ENCODE measurements around the gene ARHGAP15. TPM values are rescaled to one million over a fixed set of nuclear protein-coding genes. Genes with fewer than 3 reads are reported as not detected.

ARHGAP15 gene
- total RNA-seq, 1 experiment from 2014 or later, result 0.26 TPM

- H3K36me3 ChIP-seq, result no peaks in the 10 kb centered on the region
- H3K27me3 ChIP-seq, result no peaks in the 10 kb centered on the region
Measured at GRCh38 chr2:143246815-143247744, 117.9 kb downstream of the ARHGAP15 start.

DNA sequence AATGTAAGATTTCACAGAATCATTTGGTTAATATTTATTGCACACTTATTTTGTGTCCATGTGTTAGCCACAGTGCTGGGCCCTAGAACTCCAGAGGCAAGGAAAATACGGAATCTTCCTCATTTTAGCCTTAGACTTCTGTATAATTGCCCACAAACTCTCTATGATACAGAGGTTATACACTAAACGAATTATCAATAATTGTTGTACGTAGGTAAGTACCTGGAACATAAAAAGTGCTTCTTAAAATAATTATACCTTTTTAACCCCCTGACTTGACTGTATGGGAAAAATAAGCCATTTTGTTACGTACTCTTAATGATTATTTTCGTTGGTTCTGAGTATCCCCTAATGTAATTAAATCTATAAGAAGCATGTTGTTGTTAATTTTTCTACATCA, 119.4 kb downstream of the ARHGAP15 start:
- no peaks in the 10 kb centered on the region for H3K9me3 ChIP-seq (replicated peaks)
- no peak overlapping the region for H3K4me3 ChIP-seq
- no peaks in the 10 kb centered on the region for H3K27me3 ChIP-seq
- DNase-seq, result no peak
- no peaks in the 10 kb centered on the region for H3K36me3 ChIP-seq
- H3K4me1 ChIP-seq, result no peaks in the 10 kb centered on the region
- no peak overlapping the region for H3K27ac ChIP-seq

More at GRCh38 chr2:143246815-143247744, 117.9 kb downstream of the ARHGAP15 start:
- H3K27ac ChIP-seq, result no peak overlapping the region
- no peak overlapping the region for H3K4me3 ChIP-seq
- no peaks in the 10 kb centered on the region for H3K9me3 ChIP-seq (replicated peaks)
- H3K4me1 ChIP-seq, result no peaks in the 10 kb centered on the region
- DNase-seq, result no peak

DNA sequence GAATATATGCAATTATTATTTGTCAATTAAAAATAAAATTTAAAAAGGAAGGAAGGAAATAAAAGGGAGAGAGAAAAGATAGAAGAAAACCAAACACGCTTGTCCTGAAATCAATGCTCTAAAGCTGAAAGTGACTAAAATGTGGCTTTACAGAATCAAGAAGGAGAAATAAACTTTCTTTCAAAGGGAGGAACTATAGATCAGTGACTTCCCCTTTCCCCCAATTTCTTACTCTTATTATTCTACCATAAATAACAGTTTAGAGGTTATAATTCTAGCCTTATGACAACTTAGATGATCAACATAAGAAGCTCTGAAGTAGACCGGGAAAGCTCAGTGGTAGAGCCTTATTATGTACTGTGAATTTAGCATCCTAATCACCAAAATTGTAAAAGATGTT, 122.5 kb downstream of the ARHGAP15 start:
- H3K4me3 ChIP-seq, result no peak overlapping the region
- H3K4me1 ChIP-seq, result no peaks in the 10 kb centered on the region
- no peaks in the 10 kb centered on the region for H3K27me3 ChIP-seq
- no peak overlapping the region for H3K27ac ChIP-seq
- no peaks in the 10 kb centered on the region for H3K9me3 ChIP-seq (replicated peaks)
- DNase-seq, result no peak
- H3K36me3 ChIP-seq, result no peaks in the 10 kb centered on the region

GRCh38 chr2:143252138-143252907, 123.1 kb downstream of the ARHGAP15 start:
- no peak overlapping the region for H3K27ac ChIP-seq
- H3K9me3 ChIP-seq (replicated peaks), result no peaks in the 10 kb centered on the region
- H3K4me3 ChIP-seq, result no peak overlapping the region
- H3K36me3 ChIP-seq, result no peaks in the 10 kb centered on the region
- DNase-seq, result no peak
- H3K27me3 ChIP-seq, result no peaks in the 10 kb centered on the region
- no peaks in the 10 kb centered on the region for H3K4me1 ChIP-seq

GRCh38 chr2:143254110-143254509, 124.9 kb downstream of the ARHGAP15 start:
- no peaks in the 10 kb centered on the region for H3K4me1 ChIP-seq
- no peak overlapping the region for H3K27ac ChIP-seq
- H3K36me3 ChIP-seq, result no peaks in the 10 kb centered on the region
- H3K27me3 ChIP-seq, result no peaks in the 10 kb centered on the region
- no peaks in the 10 kb centered on the region for H3K9me3 ChIP-seq (replicated peaks)
- DNase-seq, result peak in 1 of 2 experiments; percentile 29
- H3K4me3 ChIP-seq, result no peak overlapping the region

GRCh38 chr2:143255086-143255485, 125.9 kb downstream of the ARHGAP15 start:
- H3K4me1 ChIP-seq, result no peaks in the 10 kb centered on the region
- H3K27ac ChIP-seq, result no peak overlapping the region
- DNase-seq, result no peak
- no peaks in the 10 kb centered on the region for H3K9me3 ChIP-seq (replicated peaks)
- no peak overlapping the region for H3K4me3 ChIP-seq
- H3K27me3 ChIP-seq, result no peaks in the 10 kb centered on the region
- H3K36me3 ChIP-seq, result no peaks in the 10 kb centered on the region

DNA sequence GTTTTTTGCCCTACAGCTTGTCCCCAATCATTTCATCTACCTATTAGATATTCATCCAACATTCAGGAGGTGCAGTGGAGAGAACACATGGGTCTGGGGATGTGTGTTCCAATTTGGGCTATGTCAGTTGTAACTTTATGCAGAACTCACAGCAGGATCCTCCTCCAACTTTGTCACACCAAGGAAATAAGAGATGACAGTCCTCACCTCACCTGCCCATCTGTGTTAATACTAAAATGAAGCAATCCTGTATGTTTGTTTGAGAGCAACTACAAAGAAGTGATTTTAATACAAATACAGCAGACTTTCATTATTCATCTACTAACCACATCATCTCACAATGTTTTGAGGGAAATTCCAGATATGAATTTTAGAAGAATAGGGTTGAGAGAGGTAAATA, 126.7 kb downstream of the ARHGAP15 start:
- Histone ChIP-seq H3K9me3 (replicated peaks) (no peaks in the 10 kb centered on the region), H3K4me1 (peaks cover 8% of the 10 kb centered on the region), H3K27me3 (no peaks in the 10 kb centered on the region), H3K4me3 (no peak overlapping the region), H3K27ac (no peak overlapping the region), H3K36me3 (no peaks in the 10 kb centered on the region)
- DNase-seq, result no peak

- Histone ChIP-seq H3K4me3 (no peak overlapping the region), H3K27ac (no peak overlapping the region), H3K9me3 (replicated peaks) (no peaks in the 10 kb centered on the region), H3K36me3 (no peaks in the 10 kb centered on the region), H3K27me3 (no peaks in the 10 kb centered on the region), H3K4me1 (peaks cover 9% of the 10 kb centered on the region)
- DNase-seq, result no peak
Measured at GRCh38 chr2:143258126-143258892, 129.1 kb downstream of the ARHGAP15 start.

DNA sequence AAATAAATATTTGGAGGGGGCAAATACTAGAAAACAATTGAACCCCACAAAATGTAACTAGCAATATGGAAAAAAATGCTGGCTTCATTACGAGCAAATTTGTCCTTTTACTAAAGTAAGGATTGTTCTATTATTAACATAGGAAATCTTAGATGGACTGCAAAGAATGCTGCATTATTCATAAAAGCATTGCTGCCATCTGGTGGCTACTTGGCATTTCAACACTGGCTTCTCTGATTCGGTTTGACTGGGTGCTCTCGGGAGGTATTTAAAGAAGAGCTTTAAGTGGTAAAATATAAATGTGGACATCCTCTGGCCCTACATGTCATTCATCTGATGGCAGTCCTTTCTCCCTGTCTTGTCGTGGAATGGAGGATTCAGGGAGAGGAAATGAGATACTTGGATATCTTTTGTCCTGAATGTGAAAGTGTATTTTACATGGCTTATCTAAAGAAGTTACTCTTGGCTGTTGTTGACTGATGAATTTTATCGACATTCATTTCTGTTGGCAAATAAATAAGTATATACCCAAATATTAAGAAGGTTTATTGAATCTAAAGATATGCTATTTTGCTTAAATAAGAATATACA, 130.2 kb downstream of the ARHGAP15 start:
- H3K4me1 ChIP-seq, result peaks cover 9% of the 10 kb centered on the region
- no peaks in the 10 kb centered on the region for H3K27me3 ChIP-seq
- peak; percentile 63 to 87 for DNase-seq
- no peak overlapping the region for H3K27ac ChIP-seq
- no peak overlapping the region for H3K4me3 ChIP-seq
- no peaks in the 10 kb centered on the region for H3K36me3 ChIP-seq
- peaks cover 2% of the 10 kb centered on the region; the same call in 1 of the 2 replicates for H3K9me3 ChIP-seq (replicated peaks)

DNA sequence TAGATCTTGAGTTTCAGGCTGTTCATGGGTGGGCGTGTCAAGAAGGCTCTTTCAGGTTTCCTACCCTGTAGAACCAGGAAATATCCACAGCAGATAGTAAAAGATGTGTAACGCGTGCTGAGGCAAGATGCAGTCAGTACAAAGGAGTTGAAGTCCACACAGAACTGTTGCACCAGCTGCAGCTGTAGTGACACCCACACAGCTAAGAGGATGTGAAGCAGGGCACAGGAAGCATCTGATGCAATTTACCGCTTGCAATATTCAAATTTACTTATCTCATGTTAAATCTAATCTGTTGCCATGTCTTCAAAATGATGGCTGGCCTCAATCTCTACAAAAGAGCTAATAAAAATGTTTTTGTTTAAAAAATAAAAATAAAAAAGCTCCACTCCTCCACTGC, 132.8 kb downstream of the ARHGAP15 start:
- Histone ChIP-seq H3K27me3 (no peaks in the 10 kb centered on the region), H3K27ac (no peak overlapping the region), H3K4me3 (no peak overlapping the region), H3K36me3 (no peaks in the 10 kb centered on the region), H3K4me1 (peaks cover 9% of the 10 kb centered on the region), H3K9me3 (replicated peaks) (peaks cover 10% of the 10 kb centered on the region)
- DNase-seq, result peak in 1 of 2 experiments; percentile 29

- no peaks in the 10 kb centered on the region for H3K27me3 ChIP-seq
- no peaks in the 10 kb centered on the region for H3K36me3 ChIP-seq
- H3K27ac ChIP-seq, result no peak overlapping the region
- no peak for DNase-seq
- peaks cover 10% of the 10 kb centered on the region for H3K9me3 ChIP-seq (replicated peaks)
- H3K4me3 ChIP-seq, result no peak overlapping the region
- peaks cover 9% of the 10 kb centered on the region for H3K4me1 ChIP-seq
Measured at GRCh38 chr2:143262389-143262788, 133.2 kb downstream of the ARHGAP15 start.

DNA sequence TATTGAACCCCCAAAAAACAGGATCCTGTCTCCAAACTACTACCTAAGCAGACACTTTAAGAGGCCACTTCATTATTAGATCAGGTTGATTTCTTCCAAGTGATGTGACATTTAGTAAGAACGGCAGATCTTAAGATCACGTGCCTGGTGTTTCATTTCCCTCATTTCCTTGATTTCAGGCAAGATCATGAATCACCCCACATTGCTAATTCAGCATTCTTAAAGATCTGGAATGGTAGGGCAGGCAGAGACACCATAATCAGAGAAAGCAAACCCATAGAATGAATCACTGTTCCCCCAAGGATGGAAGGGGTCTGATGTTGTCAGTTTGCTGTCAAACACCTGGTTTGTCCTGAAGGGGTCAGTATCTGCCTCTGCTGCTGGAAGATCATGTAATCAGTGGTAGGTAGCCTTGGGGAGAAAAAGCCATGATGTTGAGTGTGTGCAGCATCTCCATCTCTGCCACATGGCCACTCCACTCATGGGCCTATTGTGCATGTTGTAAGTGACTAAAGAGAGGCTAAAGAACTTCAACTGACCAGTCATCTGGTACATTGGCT, 133.9 kb downstream of the ARHGAP15 start:
- H3K9me3 ChIP-seq (replicated peaks), result peaks cover 10% of the 10 kb centered on the region
- peaks cover 9% of the 10 kb centered on the region for H3K4me1 ChIP-seq
- no peaks in the 10 kb centered on the region for H3K36me3 ChIP-seq
- H3K4me3 ChIP-seq, result no peak overlapping the region
- no peaks in the 10 kb centered on the region for H3K27me3 ChIP-seq
- no peak overlapping the region for H3K27ac ChIP-seq
- peak in 1 of 2 experiments; percentile 53 for DNase-seq

GRCh38 chr2:143264851-143265250, 135.6 kb downstream of the ARHGAP15 start:
- Histone ChIP-seq H3K27me3 (no peaks in the 10 kb centered on the region), H3K27ac (no peak overlapping the region), H3K4me3 (no peak overlapping the region), H3K4me1 (peaks cover 9% of the 10 kb centered on the region), H3K36me3 (no peaks in the 10 kb centered on the region), H3K9me3 (replicated peaks) (peaks cover 10% of the 10 kb centered on the region)
- DNase-seq, result no peak

GRCh38 chr2:143279672-143280071, 150.5 kb downstream of the ARHGAP15 start:
- no peaks in the 10 kb centered on the region for H3K4me1 ChIP-seq
- H3K9me3 ChIP-seq (replicated peaks), result no peaks in the 10 kb centered on the region
- no peaks in the 10 kb centered on the region for H3K27me3 ChIP-seq
- no peak overlapping the region for H3K27ac ChIP-seq
- no peaks in the 10 kb centered on the region for H3K36me3 ChIP-seq
- peak in 1 of 2 experiments; percentile 20 for DNase-seq
- no peak overlapping the region for H3K4me3 ChIP-seq
